ENCODE measurements around the gene PSAT1. TPM values are rescaled to one million over a fixed set of nuclear protein-coding genes. Genes with fewer than 3 reads are reported as not detected.

PSAT1 gene
- total RNA-seq: 10 to 100 TPM in 1 of 2 experiments, 1 to 10 TPM in 1; 9.7 to 10.3 TPM
- 10 to 100 TPM; 12.0 to 12.2 TPM for polyA plus RNA-seq

DNA sequence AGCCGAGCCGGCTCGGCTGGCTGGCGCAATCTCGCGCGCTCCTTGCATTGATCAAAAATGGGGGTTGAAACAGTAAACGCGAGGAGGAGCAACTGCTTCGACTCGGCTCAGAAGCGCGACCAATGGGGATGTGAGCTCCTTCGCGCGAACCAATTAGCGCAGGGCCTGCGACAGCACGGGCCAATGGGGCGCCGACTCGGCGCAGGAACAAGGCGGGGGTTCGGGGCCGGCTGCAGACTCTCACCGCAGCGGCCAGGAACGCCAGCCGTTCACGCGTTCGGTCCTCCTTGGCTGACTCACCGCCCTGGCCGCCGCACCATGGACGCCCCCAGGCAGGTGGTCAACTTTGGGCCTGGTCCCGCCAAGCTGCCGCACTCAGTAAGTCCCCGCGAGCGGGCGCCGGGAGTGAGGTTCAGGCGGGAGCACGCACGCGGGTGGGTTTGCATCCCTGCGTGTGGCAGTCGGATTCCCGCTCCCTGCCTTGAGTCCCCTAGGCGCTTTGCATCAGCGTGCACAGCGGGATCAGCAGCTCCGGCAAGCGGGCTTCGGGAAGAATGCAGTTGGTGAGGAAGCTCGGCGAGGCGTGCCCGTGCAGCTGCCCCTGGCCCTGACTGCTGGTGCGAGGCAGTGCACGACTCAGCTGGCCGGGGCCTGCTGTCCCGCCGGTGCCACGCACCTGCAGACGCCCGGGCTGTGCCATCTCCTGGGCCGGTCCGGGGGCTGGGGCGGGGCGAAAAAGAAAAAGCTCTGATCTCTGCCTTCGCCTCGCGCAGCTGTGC, at the start of gene PSAT1:
PSAT1 (plus strand) TSS at position 233 of the 779 bp plus-strand sequence; CDS start at position 319, 86 bp downstream.
- peaks cover 18 to 37% (median 25%) of the 10 kb centered on the region in 4 donors for H3K4me1 Mint-ChIP-seq

DNA sequence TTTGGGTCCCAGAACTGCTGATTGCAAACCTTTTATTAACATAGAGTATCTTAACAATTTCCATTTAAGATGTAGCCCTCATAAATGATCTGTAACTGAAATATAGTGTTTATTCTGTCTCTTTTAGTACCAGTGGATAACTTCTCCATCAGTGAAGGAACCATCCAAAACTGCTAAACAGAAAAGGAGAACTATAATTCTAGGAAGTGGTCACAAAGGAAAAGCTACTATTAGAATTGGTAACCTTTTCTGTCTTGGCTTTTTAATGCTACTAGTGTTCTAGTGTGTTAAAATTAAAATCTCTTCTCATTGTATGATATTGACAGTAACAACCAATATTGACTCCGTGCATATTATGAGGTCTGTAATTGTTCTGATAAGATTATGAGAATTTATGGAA, 48.3 kb upstream of the PSAT1 start:
- no peaks in the 10 kb centered on the region for H3K27me3 ChIP-seq (ENCODE audit: insufficient read depth, low read length)
- Mint-ChIP-seq H3K4me3 (no peak overlapping the region), H3K27me3 (no peaks in the 10 kb centered on the region), H3K4me1 (peaks cover 0 to 6% (median 1%) of the 10 kb centered on the region in 4 donors), H3K9me3 (no peaks in the 10 kb centered on the region), H3K36me3 (peaks cover 36 to 51% of the 10 kb centered on the region in 2 donors), H3K27ac (no peak overlapping the region)
- intact Hi-C loops (cut with micrococcal nuclease): no loop called here
- H3K27ac ChIP-seq (ENCODE audit: low read depth, low read length): no peak overlapping the region
- H3K9me3 ChIP-seq (ENCODE audit: control insufficient read depth in 1 of 2, low read length in 2 of 2): no peaks in the 10 kb centered on the region
- H3K4me1 ChIP-seq (ENCODE audit: insufficient read depth, low read length): no peaks in the 10 kb centered on the region
- no peak for DNase-seq
- H3K36me3 ChIP-seq (ENCODE audit: insufficient read depth, low read length): peaks cover 7% of the 10 kb centered on the region
- CTCF ChIA-PET (ENCODE audit: partially characterized antibody): no interaction called here
- POLR2A ChIA-PET (ENCODE audit: partially characterized antibody): interaction anchor here (1.0 kb wide), 1 partner anchor 12 kb away, joined by 3 read pairs; no protein-coding TSS in a partner anchor
- no peak overlapping the region for H3K4me3 ChIP-seq (ENCODE audit: low read length in 2 of 2)

More for the DNA sequence above, at the start of gene PSAT1:
- no peaks in the 10 kb centered on the region for H3K9me3 ChIP-seq (ENCODE audit: control insufficient read depth in 1 of 2, low read length in 2 of 2)
- no peaks in the 10 kb centered on the region for H3K27me3 ChIP-seq (ENCODE audit: insufficient read depth, low read length)
- H3K27ac Mint-ChIP-seq: peak within 1 kb of the TSS; percentile 43 to 91 (median 80)
- intact Hi-C loops (cut with micrococcal nuclease): loop anchor here (1.0 to 5.0 kb wide), 4 partner anchors 36 to 1275 kb away; partner anchors contain the start of genes CEP78, TLE4 and VPS13A
- no peaks in the 10 kb centered on the region for H3K36me3 ChIP-seq (ENCODE audit: insufficient read depth, low read length)
- H3K9me3 Mint-ChIP-seq: no peaks in the 10 kb centered on the region
- H3K4me1 ChIP-seq (ENCODE audit: insufficient read depth, low read length): peaks cover 25% of the 10 kb centered on the region
- peak; percentile 86 to 90 (median 88) for DNase-seq
- peak within 1 kb of the TSS; percentile 89 to 95 (median 90) for H3K4me3 Mint-ChIP-seq
- H3K27ac ChIP-seq (ENCODE audit: low read depth, low read length): peak within 1 kb of the TSS; percentile 40
- peaks cover 0 to 2% of the 10 kb centered on the region in 2 donors for H3K27me3 Mint-ChIP-seq
- peak within 1 kb of the TSS; percentile 55 to 83 for H3K4me3 ChIP-seq (ENCODE audit: low read length in 2 of 2)
- CTCF ChIA-PET (ENCODE audit: partially characterized antibody): interaction anchor here (1.0 to 1.8 kb wide), 8 partner anchors 12 to 102 kb away, joined by 3 to 5 read pairs (median 4); no protein-coding TSS in a partner anchor
- peaks cover 0 to 3% of the 10 kb centered on the region in 2 donors for H3K36me3 Mint-ChIP-seq
- POLR2A ChIA-PET (ENCODE audit: partially characterized antibody): interaction anchor here (0.6 to 1.9 kb wide), 7 partner anchors 61 to 1120 kb away, joined by 3 to 13 read pairs (median 3); partner anchors contain the start of genes CEP78 and VPS13A

DNA sequence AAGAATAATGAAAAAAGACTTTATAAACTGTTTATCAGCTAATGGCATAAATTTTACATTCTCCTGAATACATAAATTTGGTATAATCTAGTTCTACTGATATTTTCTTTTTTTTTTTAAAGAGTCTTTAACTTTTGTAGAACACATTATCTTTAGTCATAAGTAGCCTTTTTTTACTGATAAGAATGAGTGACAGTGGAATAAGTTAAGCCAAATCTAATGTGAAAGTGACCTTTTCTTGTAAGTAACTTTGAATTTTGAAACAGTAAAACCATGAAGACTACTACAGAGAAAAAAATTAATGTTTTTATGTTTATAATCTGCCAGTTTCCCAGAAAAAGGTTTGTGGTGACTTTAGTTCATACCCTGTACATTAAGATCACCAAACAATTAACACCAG, 47.4 kb upstream of the PSAT1 start:
- peaks cover 41 to 54% of the 10 kb centered on the region in 2 donors for H3K36me3 Mint-ChIP-seq
- H3K4me1 ChIP-seq (ENCODE audit: insufficient read depth, low read length): no peaks in the 10 kb centered on the region
- no peaks in the 10 kb centered on the region for H3K9me3 Mint-ChIP-seq
- H3K36me3 ChIP-seq (ENCODE audit: insufficient read depth, low read length): peaks cover 7% of the 10 kb centered on the region
- no peaks in the 10 kb centered on the region for H3K9me3 ChIP-seq (ENCODE audit: control insufficient read depth in 1 of 2, low read length in 2 of 2)
- no peak overlapping the region for H3K4me3 ChIP-seq (ENCODE audit: low read length in 2 of 2)
- no peak overlapping the region for H3K4me3 Mint-ChIP-seq
- H3K27me3 Mint-ChIP-seq: no peaks in the 10 kb centered on the region
- DNase-seq: no peak
- H3K27ac Mint-ChIP-seq: no peak overlapping the region
- intact Hi-C loops (cut with micrococcal nuclease): no loop called here
- H3K27ac ChIP-seq (ENCODE audit: low read depth, low read length): no peak overlapping the region
- POLR2A ChIA-PET (ENCODE audit: partially characterized antibody): interaction anchor here (1.0 kb wide), 1 partner anchor 12 kb away, joined by 3 read pairs; no protein-coding TSS in a partner anchor
- H3K27me3 ChIP-seq (ENCODE audit: insufficient read depth, low read length): no peaks in the 10 kb centered on the region
- CTCF ChIA-PET (ENCODE audit: partially characterized antibody): no interaction called here
- peaks cover 0 to 6% (median 1%) of the 10 kb centered on the region in 4 donors for H3K4me1 Mint-ChIP-seq

DNA sequence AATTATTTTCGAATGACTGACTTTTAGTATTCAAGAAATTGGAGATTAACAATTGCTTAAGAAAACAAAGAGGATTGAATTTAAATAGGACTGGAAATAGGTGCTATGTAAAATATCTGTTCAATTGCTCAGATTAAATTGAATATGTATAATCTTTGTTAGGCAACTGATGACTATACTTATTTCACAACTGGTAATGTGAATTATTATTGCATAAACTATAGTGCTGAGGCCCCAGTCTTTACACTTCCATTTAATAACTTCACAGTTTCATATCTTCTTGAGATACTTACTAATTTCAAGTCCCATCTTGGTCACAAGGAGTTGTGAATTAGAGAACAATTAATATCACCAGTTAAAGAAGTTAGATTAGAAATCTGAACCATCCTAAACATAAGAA, 44.3 kb upstream of the PSAT1 start:
- Histone ChIP-seq H3K36me3 (ENCODE audit: insufficient read depth, low read length) (peaks cover 7% of the 10 kb centered on the region), H3K27me3 (ENCODE audit: insufficient read depth, low read length) (no peaks in the 10 kb centered on the region), H3K27ac (ENCODE audit: low read depth, low read length) (no peak overlapping the region), H3K4me1 (ENCODE audit: insufficient read depth, low read length) (no peaks in the 10 kb centered on the region), H3K9me3 (ENCODE audit: control insufficient read depth in 1 of 2, low read length in 2 of 2) (no peaks in the 10 kb centered on the region), H3K4me3 (ENCODE audit: low read length in 2 of 2) (no peak overlapping the region)
- Mint-ChIP-seq H3K36me3 (peaks cover 41 to 42% of the 10 kb centered on the region in 2 donors), H3K27ac (no peak overlapping the region), H3K9me3 (no peaks in the 10 kb centered on the region), H3K27me3 (no peaks in the 10 kb centered on the region), H3K4me3 (no peak overlapping the region), H3K4me1 (no peaks in the 10 kb centered on the region)
- ChIA-PET CTCF (ENCODE audit: partially characterized antibody) (no interaction called here), POLR2A (ENCODE audit: partially characterized antibody) (no interaction called here)
- intact Hi-C loops (cut with micrococcal nuclease): no loop called here
- no peak for DNase-seq

DNA sequence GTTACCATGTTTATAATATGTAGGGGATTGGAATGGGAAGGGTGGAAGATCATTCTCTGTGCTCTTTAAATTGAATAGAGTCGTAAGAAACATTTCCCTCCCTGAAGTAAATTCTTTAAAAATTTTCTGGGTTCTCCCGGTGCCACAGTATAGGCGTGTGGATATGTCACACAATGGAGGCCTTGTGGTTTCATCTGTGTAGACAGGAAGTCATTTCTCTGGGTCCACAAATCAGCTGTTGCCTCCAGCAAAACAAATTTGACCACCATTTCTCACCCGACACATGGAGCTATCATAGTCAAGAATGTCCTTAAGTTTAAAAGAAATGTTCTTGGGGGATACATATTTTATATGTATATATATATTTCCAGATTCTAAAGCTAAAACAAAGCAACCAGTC, 43.6 kb upstream of the PSAT1 start:
- Mint-ChIP-seq H3K27ac (no peak overlapping the region), H3K36me3 (peaks cover 37 to 38% of the 10 kb centered on the region in 2 donors), H3K27me3 (no peaks in the 10 kb centered on the region), H3K4me3 (no peak overlapping the region), H3K4me1 (no peaks in the 10 kb centered on the region), H3K9me3 (no peaks in the 10 kb centered on the region)
- Histone ChIP-seq H3K27me3 (ENCODE audit: insufficient read depth, low read length) (no peaks in the 10 kb centered on the region), H3K4me1 (ENCODE audit: insufficient read depth, low read length) (no peaks in the 10 kb centered on the region), H3K9me3 (ENCODE audit: control insufficient read depth in 1 of 2, low read length in 2 of 2) (no peaks in the 10 kb centered on the region), H3K36me3 (ENCODE audit: insufficient read depth, low read length) (peaks cover 5% of the 10 kb centered on the region), H3K27ac (ENCODE audit: low read depth, low read length) (no peak overlapping the region), H3K4me3 (ENCODE audit: low read length in 2 of 2) (no peak overlapping the region)
- no peak for DNase-seq
- intact Hi-C loops (cut with micrococcal nuclease): no loop called here
- CTCF ChIA-PET (ENCODE audit: partially characterized antibody): no interaction called here
- POLR2A ChIA-PET (ENCODE audit: partially characterized antibody): no interaction called here

DNA sequence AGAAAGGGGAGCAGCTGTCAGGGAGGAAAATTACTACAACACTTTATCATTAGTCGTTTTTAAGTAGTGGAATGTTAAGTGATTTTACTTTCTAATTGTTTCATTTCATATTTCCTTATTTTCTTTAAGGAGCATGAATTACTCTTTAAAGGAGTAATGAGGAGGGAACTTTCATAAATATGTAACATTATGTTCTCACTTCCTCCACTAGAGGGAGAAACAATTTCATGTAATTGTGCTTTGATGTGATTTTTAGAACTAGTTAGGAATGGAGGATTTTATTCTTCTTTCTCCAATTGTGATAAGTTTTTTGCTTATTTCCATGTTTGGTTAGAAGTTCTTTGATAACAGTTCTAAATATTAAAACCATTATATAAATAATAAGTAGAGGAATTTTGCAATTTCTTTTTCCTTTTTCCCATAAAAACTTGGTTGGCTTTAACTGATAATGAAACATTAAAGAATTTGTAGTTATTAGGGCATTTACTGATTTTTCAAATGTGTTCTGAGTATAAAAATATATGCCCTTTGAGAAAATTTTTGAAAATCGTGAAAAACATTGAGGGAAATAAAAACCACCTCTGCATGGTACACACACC, 35.4 kb upstream of the PSAT1 start:
- Histone ChIP-seq H3K36me3 (ENCODE audit: insufficient read depth, low read length) (peaks cover 8% of the 10 kb centered on the region), H3K27ac (ENCODE audit: low read depth, low read length) (no peak overlapping the region), H3K4me1 (ENCODE audit: insufficient read depth, low read length) (no peaks in the 10 kb centered on the region), H3K4me3 (ENCODE audit: low read length in 2 of 2) (no peak overlapping the region), H3K9me3 (ENCODE audit: control insufficient read depth in 1 of 2, low read length in 2 of 2) (no peaks in the 10 kb centered on the region), H3K27me3 (ENCODE audit: insufficient read depth, low read length) (no peaks in the 10 kb centered on the region)
- POLR2A ChIA-PET (ENCODE audit: partially characterized antibody): no interaction called here
- CTCF ChIA-PET (ENCODE audit: partially characterized antibody): interaction anchor here (1.5 to 5.7 kb wide), 3 partner anchors 25 to 108 kb away, joined by 3 to 37 read pairs (median 3); partner anchors contain the start of gene CEP78
- intact Hi-C loops (cut with micrococcal nuclease): loop anchor here (1.0 kb wide), 1 partner anchor 36 kb away; the partner anchor contains the start of gene PSAT1
- H3K4me1 Mint-ChIP-seq: peaks cover 0 to 3% (median 0%) of the 10 kb centered on the region in 4 donors
- H3K36me3 Mint-ChIP-seq: peaks cover 29 to 32% of the 10 kb centered on the region in 2 donors
- H3K4me3 Mint-ChIP-seq: no peak overlapping the region
- no peak overlapping the region for H3K27ac Mint-ChIP-seq
- no peaks in the 10 kb centered on the region for H3K27me3 Mint-ChIP-seq
- peak in 3 of 5 donors; percentile 16 to 20 (median 19) for DNase-seq
- no peaks in the 10 kb centered on the region for H3K9me3 Mint-ChIP-seq

DNA sequence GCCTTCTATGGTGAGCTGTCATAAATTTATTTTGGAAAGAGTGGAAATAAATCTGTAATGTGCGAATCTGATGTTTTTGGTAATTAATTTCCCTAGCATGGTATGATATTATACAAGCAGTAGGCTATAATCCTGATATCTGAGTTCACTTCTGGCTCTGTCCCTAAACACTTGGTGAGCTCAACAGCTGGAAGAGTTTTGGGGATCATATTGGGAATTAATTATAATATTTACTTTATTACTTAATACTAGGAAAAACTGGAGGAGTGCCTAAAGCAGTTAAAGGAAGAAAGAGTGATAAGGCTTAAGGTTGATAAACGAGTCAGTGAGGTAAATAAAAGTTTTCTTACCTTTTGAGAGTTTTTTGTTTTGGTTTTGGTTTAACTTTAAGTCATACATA, 34.3 kb upstream of the PSAT1 start:
- H3K4me3 Mint-ChIP-seq: no peak overlapping the region

More for the DNA sequence above, 34.3 kb upstream of the PSAT1 start:
- H3K9me3 ChIP-seq (ENCODE audit: control insufficient read depth in 1 of 2, low read length in 2 of 2): no peaks in the 10 kb centered on the region
- peaks cover 28 to 33% of the 10 kb centered on the region in 2 donors for H3K36me3 Mint-ChIP-seq
- peaks cover 13% of the 10 kb centered on the region for H3K36me3 ChIP-seq (ENCODE audit: insufficient read depth, low read length)
- peaks cover 0 to 3% (median 0%) of the 10 kb centered on the region in 4 donors for H3K4me1 Mint-ChIP-seq
- H3K9me3 Mint-ChIP-seq: no peaks in the 10 kb centered on the region
- no peaks in the 10 kb centered on the region for H3K27me3 ChIP-seq (ENCODE audit: insufficient read depth, low read length)
- H3K27ac ChIP-seq (ENCODE audit: low read depth, low read length): no peak overlapping the region
- DNase-seq: no peak
- intact Hi-C loops (cut with micrococcal nuclease): no loop called here
- CTCF ChIA-PET (ENCODE audit: partially characterized antibody): interaction anchor here (1.5 to 5.7 kb wide), 2 partner anchors 27 to 107 kb away, joined by 3 to 37 read pairs; partner anchors contain the start of gene CEP78
- H3K27ac Mint-ChIP-seq: no peak overlapping the region
- H3K27me3 Mint-ChIP-seq: no peaks in the 10 kb centered on the region
- H3K4me3 ChIP-seq (ENCODE audit: low read length in 2 of 2): no peak overlapping the region
- no peaks in the 10 kb centered on the region for H3K4me1 ChIP-seq (ENCODE audit: insufficient read depth, low read length)
- POLR2A ChIA-PET (ENCODE audit: partially characterized antibody): no interaction called here

Data from CD4-positive, alpha-beta memory T cell (primary cell).